ENCODE results near the gene PLPP7. TPM values are rescaled to one million over a fixed set of nuclear protein-coding genes. Genes with fewer than 3 reads are reported as not detected.

The PLPP7 gene
- total RNA-seq, 1 experiment from 2014 or later, result 1.8 TPM

GRCh38 chr9:131299961-131300347, 10.4 kb downstream of the PLPP7 start:
- DNase-seq, result no peak
- no peaks in the 10 kb centered on the region for H3K36me3 ChIP-seq
- no peaks in the 10 kb centered on the region for H3K27me3 ChIP-seq
- no peaks in the 10 kb centered on the region for H3K9me3 ChIP-seq (replicated peaks)
- no peak overlapping the region for H3K27ac ChIP-seq
- peaks cover 27% of the 10 kb centered on the region for H3K4me1 ChIP-seq
- H3K4me3 ChIP-seq, result no peak overlapping the region

GRCh38 chr9:131300444-131300843, 10.9 kb downstream of the PLPP7 start:
- no peak for DNase-seq
- H3K9me3 ChIP-seq (replicated peaks), result no peaks in the 10 kb centered on the region
- no peaks in the 10 kb centered on the region for H3K36me3 ChIP-seq
- no peak overlapping the region for H3K4me3 ChIP-seq
- H3K27ac ChIP-seq, result no peak overlapping the region
- H3K4me1 ChIP-seq, result peaks cover 29% of the 10 kb centered on the region
- H3K27me3 ChIP-seq, result no peaks in the 10 kb centered on the region

DNA sequence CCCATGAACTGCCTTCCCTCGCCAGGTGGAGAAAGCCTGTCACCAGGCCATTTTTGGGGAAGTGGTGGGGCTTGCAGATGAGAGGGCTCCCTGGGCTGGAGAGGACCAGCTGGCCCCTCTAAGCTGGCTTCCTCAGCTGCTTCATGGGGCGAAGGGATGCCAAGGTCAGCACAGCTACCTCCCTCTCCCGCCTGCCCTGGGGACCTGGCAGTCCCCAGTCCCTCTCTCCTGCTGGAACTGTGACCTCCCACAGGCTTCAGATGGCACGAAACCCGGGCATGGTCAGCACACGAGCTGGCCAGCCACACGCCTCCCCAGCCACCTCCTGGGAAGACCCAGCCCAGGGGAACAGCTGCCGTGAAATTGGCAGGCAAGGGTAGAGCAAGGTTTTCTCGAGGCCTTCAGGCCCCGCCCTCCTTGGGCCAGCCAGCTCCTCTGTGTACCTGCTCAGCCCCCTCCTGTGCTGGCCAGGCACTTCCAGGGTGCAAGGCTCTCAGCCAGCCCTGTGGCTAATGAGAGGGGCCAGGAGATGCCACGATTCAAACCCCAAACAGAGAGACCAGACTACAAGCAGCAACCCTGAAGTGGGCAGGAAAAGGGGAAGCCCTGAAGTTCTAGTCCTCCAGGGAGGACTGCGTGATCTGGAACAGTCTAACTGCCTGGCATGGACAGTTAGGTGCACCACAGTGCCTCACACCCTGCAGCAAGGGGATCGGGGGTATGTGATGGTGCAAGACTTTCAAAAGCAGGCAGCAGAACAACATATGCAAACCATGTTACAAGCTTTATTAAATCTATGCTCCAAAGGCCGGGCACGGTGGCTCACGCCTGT, 12.9 kb downstream of the PLPP7 start:
- H3K36me3 ChIP-seq, result no peaks in the 10 kb centered on the region
- H3K4me1 ChIP-seq, result peaks cover 21% of the 10 kb centered on the region
- no peaks in the 10 kb centered on the region for H3K27me3 ChIP-seq
- DNase-seq, result peak; percentile 61 to 75
- no peak overlapping the region for H3K4me3 ChIP-seq
- H3K27ac ChIP-seq, result no peak overlapping the region
- no peaks in the 10 kb centered on the region for H3K9me3 ChIP-seq (replicated peaks)

- Histone ChIP-seq H3K4me3 (no peak overlapping the region), H3K27me3 (no peaks in the 10 kb centered on the region), H3K36me3 (no peaks in the 10 kb centered on the region), H3K9me3 (replicated peaks) (no peaks in the 10 kb centered on the region), H3K27ac (no peak overlapping the region), H3K4me1 (peaks cover 18% of the 10 kb centered on the region)
- no peak for DNase-seq
Measured at GRCh38 chr9:131303381-131304321, 14.1 kb downstream of the PLPP7 start.

- H3K4me3 ChIP-seq, result no peak overlapping the region
- no peak overlapping the region for H3K27ac ChIP-seq
- no peaks in the 10 kb centered on the region for H3K27me3 ChIP-seq
- no peaks in the 10 kb centered on the region for H3K9me3 ChIP-seq (replicated peaks)
- H3K36me3 ChIP-seq, result no peaks in the 10 kb centered on the region
- peak; percentile 36 to 45 for DNase-seq
- peaks cover 17% of the 10 kb centered on the region for H3K4me1 ChIP-seq
Measured at GRCh38 chr9:131304676-131305355, 15.3 kb downstream of the PLPP7 start.

- Histone ChIP-seq H3K27me3 (no peaks in the 10 kb centered on the region), H3K4me3 (no peak overlapping the region), H3K4me1 (peaks cover 17% of the 10 kb centered on the region), H3K9me3 (replicated peaks) (no peaks in the 10 kb centered on the region), H3K36me3 (no peaks in the 10 kb centered on the region), H3K27ac (no peak overlapping the region)
- no peak for DNase-seq
Measured at GRCh38 chr9:131306397-131307004, 17.0 kb downstream of the PLPP7 start.

DNA sequence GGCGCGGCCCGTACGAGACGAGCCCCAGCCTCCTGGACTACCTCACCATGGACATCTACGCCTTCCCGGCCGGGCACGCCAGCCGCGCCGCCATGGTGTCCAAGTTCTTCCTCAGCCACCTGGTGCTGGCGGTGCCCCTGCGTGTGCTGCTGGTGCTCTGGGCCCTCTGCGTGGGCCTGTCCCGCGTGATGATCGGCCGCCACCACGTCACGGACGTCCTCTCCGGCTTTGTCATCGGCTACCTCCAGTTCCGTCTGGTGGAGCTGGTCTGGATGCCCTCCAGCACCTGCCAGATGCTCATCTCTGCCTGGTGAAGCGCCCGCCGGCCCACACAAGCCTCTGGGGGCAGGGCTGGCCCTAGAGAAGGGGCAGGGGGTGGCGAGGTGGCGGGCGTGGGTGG, 18.5 kb downstream of the PLPP7 start:
- Histone ChIP-seq H3K4me3 (no peak overlapping the region), H3K27ac (no peak overlapping the region), H3K27me3 (no peaks in the 10 kb centered on the region; the same call in 1 of the 2 replicates), H3K36me3 (no peaks in the 10 kb centered on the region), H3K9me3 (replicated peaks) (no peaks in the 10 kb centered on the region), H3K4me1 (peaks cover 8% of the 10 kb centered on the region)
- no peak for DNase-seq

DNA sequence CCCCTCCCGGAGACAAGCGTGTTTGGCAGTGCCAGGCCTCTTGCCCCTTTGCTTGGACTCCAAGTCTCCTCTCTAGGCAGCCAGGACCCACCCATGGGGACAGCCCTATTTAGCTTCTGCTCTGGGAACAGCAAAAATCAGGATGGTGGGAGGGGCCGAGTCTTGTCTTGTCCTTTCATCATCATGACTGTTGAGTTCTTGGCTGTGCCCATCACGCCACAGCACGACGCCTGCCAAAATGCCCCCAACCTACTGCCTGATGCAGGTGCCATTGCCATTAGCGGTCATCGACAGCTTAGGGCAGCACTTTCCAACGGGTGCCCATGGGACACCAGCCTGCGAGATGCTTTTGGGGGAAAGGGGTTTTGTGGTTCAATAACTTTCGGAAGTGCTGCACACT, 18.9 kb downstream of the PLPP7 start:
- peaks cover 8% of the 10 kb centered on the region for H3K4me1 ChIP-seq
- no peaks in the 10 kb centered on the region for H3K9me3 ChIP-seq (replicated peaks)
- no peak overlapping the region for H3K4me3 ChIP-seq
- H3K36me3 ChIP-seq, result no peaks in the 10 kb centered on the region
- no peak for DNase-seq
- H3K27me3 ChIP-seq, result no peaks in the 10 kb centered on the region; the same call in 1 of the 2 replicates
- H3K27ac ChIP-seq, result no peak overlapping the region

DNA sequence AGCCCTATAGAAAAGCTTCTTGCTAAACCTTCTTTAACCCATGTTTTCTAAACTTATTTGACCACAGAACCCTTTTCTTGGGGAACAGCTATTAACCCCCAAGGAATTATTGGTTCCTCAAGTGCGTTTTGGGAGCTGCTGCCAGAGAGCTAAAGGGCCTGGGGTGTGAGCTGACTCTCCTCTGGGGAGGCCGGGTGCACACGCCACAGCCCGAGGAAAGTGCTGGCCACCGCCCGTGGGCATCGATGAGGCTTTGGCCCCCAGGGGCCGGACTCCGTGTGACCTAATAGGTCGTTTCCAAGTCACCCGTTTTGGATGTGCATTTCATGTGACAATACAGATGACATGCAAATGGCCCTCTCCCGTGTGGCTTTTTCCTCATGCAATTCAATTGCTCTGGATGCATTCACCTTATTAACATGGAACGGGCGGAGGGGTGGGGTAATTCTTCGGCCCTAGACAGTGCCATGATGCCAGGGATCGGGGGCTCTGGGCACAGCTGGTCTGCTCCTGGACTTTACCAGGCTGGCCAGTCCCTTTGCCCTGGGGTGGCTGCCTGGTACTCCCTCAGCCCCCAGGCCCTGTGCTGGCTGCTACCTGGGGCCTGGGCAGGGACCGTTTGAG, 19.5 kb downstream of the PLPP7 start:
- DNase-seq, result no peak
- Histone ChIP-seq H3K36me3 (no peaks in the 10 kb centered on the region), H3K4me3 (no peak overlapping the region), H3K9me3 (replicated peaks) (no peaks in the 10 kb centered on the region), H3K4me1 (peaks cover 8% of the 10 kb centered on the region), H3K27me3 (no peaks in the 10 kb centered on the region; the same call in 1 of the 2 replicates), H3K27ac (no peak overlapping the region)

- Histone ChIP-seq H3K36me3 (no peaks in the 10 kb centered on the region), H3K4me3 (no peak overlapping the region), H3K27ac (no peak overlapping the region), H3K27me3 (no peaks in the 10 kb centered on the region; the same call in 1 of the 2 replicates), H3K4me1 (peaks cover 4% of the 10 kb centered on the region), H3K9me3 (replicated peaks) (no peaks in the 10 kb centered on the region)
- no peak for DNase-seq
Measured at GRCh38 chr9:131309530-131310276, 20.2 kb downstream of the PLPP7 start.

DNA sequence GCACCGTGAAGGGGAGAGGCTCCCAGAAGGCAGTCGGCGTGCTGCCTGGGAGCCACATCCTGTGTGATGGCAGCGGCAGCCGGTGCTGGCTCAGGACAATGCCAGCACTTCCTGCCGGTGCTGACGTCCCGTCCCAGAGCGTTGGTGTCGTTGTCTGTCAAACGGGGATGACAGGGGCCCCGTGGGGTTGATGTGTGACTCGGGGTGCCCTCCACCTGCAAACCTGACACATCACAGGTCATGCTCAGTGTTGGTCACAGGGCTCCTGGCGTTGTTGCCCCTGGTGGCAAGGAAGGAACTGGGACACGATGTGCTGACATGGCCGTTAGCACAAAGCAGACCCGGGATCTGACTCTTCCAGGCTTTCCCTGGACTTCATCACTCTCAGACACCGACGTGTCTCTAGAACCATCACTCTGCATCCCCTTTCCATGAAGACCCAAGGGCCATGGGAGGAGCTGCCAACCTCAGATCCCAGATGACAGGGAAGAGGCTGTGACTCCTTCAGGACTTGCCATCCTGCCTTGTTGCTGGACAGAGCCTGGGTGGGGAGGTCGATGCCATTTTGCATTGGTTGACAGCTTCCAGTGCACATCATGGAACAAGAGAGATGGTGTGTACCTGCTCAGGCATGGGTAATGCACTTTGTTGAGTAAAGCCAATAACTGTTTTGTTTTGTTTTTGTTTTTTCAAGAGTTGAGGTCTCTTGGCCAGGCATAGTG, 21.5 kb downstream of the PLPP7 start:
- H3K4me3 ChIP-seq, result no peak overlapping the region
- peak in 1 of 2 experiments; percentile 41 for DNase-seq
- no peak overlapping the region for H3K27ac ChIP-seq
- H3K9me3 ChIP-seq (replicated peaks), result no peaks in the 10 kb centered on the region
- no peaks in the 10 kb centered on the region for H3K4me1 ChIP-seq
- H3K27me3 ChIP-seq, result no peaks in the 10 kb centered on the region; the same call in 1 of the 2 replicates
- H3K36me3 ChIP-seq, result no peaks in the 10 kb centered on the region

- Histone ChIP-seq H3K4me1 (no peaks in the 10 kb centered on the region), H3K4me3 (no peak overlapping the region)
Measured at GRCh38 chr9:131312246-131312645, 22.7 kb downstream of the PLPP7 start.

More at GRCh38 chr9:131312246-131312645, 22.7 kb downstream of the PLPP7 start:
- H3K36me3 ChIP-seq, result no peaks in the 10 kb centered on the region
- no peak for DNase-seq
- no peaks in the 10 kb centered on the region for H3K9me3 ChIP-seq (replicated peaks)
- no peak overlapping the region for H3K27ac ChIP-seq
- no peaks in the 10 kb centered on the region; the same call in 1 of the 2 replicates for H3K27me3 ChIP-seq

Data from SJCRH30 (cell line).